CD4-positive, alpha-beta T cell treated with Interleukin-15 for 4 hours (primary cell): ENCODE data around the gene TACC2.

Source experiments
- DNase-seq: peaks from one replicate; pipeline ENCODE4 v3.0.0-alpha.2; 2020; ENCODE audit warnings: low spot score

TACC2 gene

GRCh38 chr10:122168101-122168500 lies 179.1 kb downstream of the TACC2 start:
- no peak for DNase-seq

GRCh38 chr10:122168598-122169394 lies 179.8 kb downstream of the TACC2 start:
- no peak for DNase-seq

- no peak for DNase-seq
These were observed 181.8 kb downstream of the TACC2 start for GRCh38 chr10:122170802-122171201.

- no peak for DNase-seq
These were observed 182.5 kb downstream of the TACC2 start for GRCh38 chr10:122171302-122172075.

GRCh38 chr10:122172361-122173008 lies 183.5 kb downstream of the TACC2 start:
- DNase-seq, result no peak

- no peak for DNase-seq
These were observed 184.4 kb downstream of the TACC2 start for GRCh38 chr10:122173337-122173736.

GRCh38 chr10:122173766-122174435 lies 184.9 kb downstream of the TACC2 start:
- DNase-seq, result no peak

- no peak for DNase-seq
These were observed 187.6 kb downstream of the TACC2 start for GRCh38 chr10:122176232-122177213.

GRCh38 chr10:122178655-122179054 lies 189.7 kb downstream of the TACC2 start:
- DNase-seq, result no peak

- DNase-seq, result no peak
These were observed 192.2 kb downstream of the TACC2 start for GRCh38 chr10:122181041-122181732.

GRCh38 chr10:122181876-122182275 lies 192.9 kb downstream of the TACC2 start:
- DNase-seq, result no peak

- no peak for DNase-seq
These were observed 193.3 kb downstream of the TACC2 start for GRCh38 chr10:122182308-122182707.

GRCh38 chr10:122184254-122184653 lies 195.3 kb downstream of the TACC2 start:
- no peak for DNase-seq

- DNase-seq, result no peak
These were observed 196.7 kb downstream of the TACC2 start for GRCh38 chr10:122185643-122186042.

- no peak for DNase-seq
These were observed 198.2 kb downstream of the TACC2 start for GRCh38 chr10:122186816-122187810.

GRCh38 chr10:122188706-122189105 lies 199.7 kb downstream of the TACC2 start:
- no peak for DNase-seq

- DNase-seq, result no peak
These were observed 200.2 kb downstream of the TACC2 start for GRCh38 chr10:122189185-122189584.

- DNase-seq, result no peak
These were observed 201.4 kb downstream of the TACC2 start for GRCh38 chr10:122190176-122190943.
